ENCODE results near the gene CCDC116.
"Not testable (repeated sequence)": the region's sequence is repeated elsewhere in the genome, so short reads cannot be mapped to it uniquely, and the experiment has no call there.

Gene CCDC116

GRCh38 chr22:21641789-21642583 is 9.4 kb downstream of the CCDC116 start, which contains the start of gene SDF2L1:
TSS of gene SDF2L1 (plus strand) at chr22:21642302. CDS start at chr22:21642337, 35 bp downstream.
- no peak for TF ChIP-seq CTCF (IDR thresholded peaks at IDR 0.05; ENCODE audit: insufficient read depth, low read depth, low read length, missing control alignments)
- H3K4me3 ChIP-seq (ENCODE audit: low read depth, low read length), result peak within 1 kb of the TSS; percentile 97
- peak; percentile 100 for DNase-seq (ENCODE audit: low read depth)

GRCh38 chr22:21642584-21643448 is 10.3 kb downstream of the CCDC116 start:
- peak; percentile 71 for TF ChIP-seq CTCF (IDR thresholded peaks at IDR 0.05; ENCODE audit: insufficient read depth, low read depth, low read length, missing control alignments)
- peak overlapping the region; percentile 97 for H3K4me3 ChIP-seq (ENCODE audit: low read depth, low read length)
- DNase-seq (ENCODE audit: low read depth), result peak; percentile 77

GRCh38 chr22:21643533-21644357 is 11.2 kb downstream of the CCDC116 start:
- no peak for DNase-seq (ENCODE audit: low read depth)
- peak; percentile 26 for TF ChIP-seq CTCF (IDR thresholded peaks at IDR 0.05; ENCODE audit: insufficient read depth, low read depth, low read length, missing control alignments)
- peak overlapping the region; percentile 97 for H3K4me3 ChIP-seq (ENCODE audit: low read depth, low read length)

GRCh38 chr22:21645513-21645912 is 13.0 kb downstream of the CCDC116 start:
- not testable (repeated sequence) for H3K4me3 ChIP-seq (ENCODE audit: low read depth, low read length); DNase-seq (ENCODE audit: low read depth)

GRCh38 chr22:21646608-21647590 is 14.3 kb downstream of the CCDC116 start:
- peak; percentile 90 for TF ChIP-seq CTCF (IDR thresholded peaks at IDR 0.05; ENCODE audit: insufficient read depth, low read depth, low read length, missing control alignments)
- peak; percentile 88 for DNase-seq (ENCODE audit: low read depth)
- no peak overlapping the region for H3K4me3 ChIP-seq (ENCODE audit: low read depth, low read length)

- DNase-seq (ENCODE audit: low read depth), result no peak
- H3K4me3 ChIP-seq (ENCODE audit: low read depth, low read length), result no peak overlapping the region
- TF ChIP-seq CTCF (IDR thresholded peaks at IDR 0.05; ENCODE audit: insufficient read depth, low read depth, low read length, missing control alignments), result no peak
These were observed 17.7 kb downstream of the CCDC116 start for GRCh38 chr22:21650280-21650679.
